ENCODE measurements around the gene NEU1.
"Not testable (repeated sequence)": the region's sequence is repeated elsewhere in the genome, so short reads cannot be mapped to it uniquely, and the experiment has no call there.

NEU1 gene

DNA sequence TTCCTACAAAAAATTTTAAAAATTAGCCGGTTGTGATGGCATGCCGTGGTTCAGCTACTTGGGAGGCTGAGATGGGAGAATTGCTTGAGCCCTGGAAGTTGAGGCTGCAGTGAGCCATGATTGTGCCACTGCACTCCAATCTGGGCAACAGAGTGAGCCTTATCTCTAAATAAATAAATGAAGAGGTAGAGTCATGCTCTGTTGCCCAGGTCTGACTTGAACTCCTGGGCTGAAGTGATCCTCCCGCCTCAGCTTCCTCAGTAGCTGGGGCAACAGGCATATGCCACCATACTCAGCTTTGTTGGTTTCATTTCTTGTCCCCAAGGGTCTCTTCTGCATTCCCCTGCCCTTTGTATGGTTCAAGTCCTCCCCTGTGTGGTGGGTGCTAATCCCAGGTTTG, 18.1 kb downstream of the NEU1 start:
- Histone ChIP-seq H3K9ac (ENCODE audit: low read depth, low read length, poor library complexity, severe bottlenecking) (no peak overlapping the region), H2AFZ (ENCODE audit: low read length) (no peak overlapping the region), H3K9me2 (replicated peaks; ENCODE audit: low read depth, low read length) (no peaks in the 10 kb centered on the region), H3K36me3 (ENCODE audit: insufficient read depth, low read length) (peaks cover 17% of the 10 kb centered on the region), H3K9me3 (ENCODE audit: insufficient read depth, low read depth, low read length) (no peaks in the 10 kb centered on the region), H3K4me2 (ENCODE audit: low read depth, low read length, poor library complexity, severe bottlenecking) (no peak overlapping the region), H3K4me1 (ENCODE audit: insufficient read depth, low read length, poor library complexity, severe bottlenecking) (no peaks in the 10 kb centered on the region), H4K20me1 (ENCODE audit: insufficient read depth, low read length, poor library complexity, severe bottlenecking) (peaks cover 14% of the 10 kb centered on the region), H3F3A (ENCODE audit: low read depth) (peaks cover 19% of the 10 kb centered on the region), H3K27me3 (ENCODE audit: insufficient read depth, low read length, poor library complexity, severe bottlenecking) (no peaks in the 10 kb centered on the region), H3K79me2 (ENCODE audit: insufficient read depth, low read length) (peaks cover 8% of the 10 kb centered on the region; the same call in 1 of the 2 replicates), H3K4me3 (ENCODE audit: low read length, poor library complexity, severe bottlenecking) (no peak overlapping the region)
- TF ChIP-seq, protein P1, sequence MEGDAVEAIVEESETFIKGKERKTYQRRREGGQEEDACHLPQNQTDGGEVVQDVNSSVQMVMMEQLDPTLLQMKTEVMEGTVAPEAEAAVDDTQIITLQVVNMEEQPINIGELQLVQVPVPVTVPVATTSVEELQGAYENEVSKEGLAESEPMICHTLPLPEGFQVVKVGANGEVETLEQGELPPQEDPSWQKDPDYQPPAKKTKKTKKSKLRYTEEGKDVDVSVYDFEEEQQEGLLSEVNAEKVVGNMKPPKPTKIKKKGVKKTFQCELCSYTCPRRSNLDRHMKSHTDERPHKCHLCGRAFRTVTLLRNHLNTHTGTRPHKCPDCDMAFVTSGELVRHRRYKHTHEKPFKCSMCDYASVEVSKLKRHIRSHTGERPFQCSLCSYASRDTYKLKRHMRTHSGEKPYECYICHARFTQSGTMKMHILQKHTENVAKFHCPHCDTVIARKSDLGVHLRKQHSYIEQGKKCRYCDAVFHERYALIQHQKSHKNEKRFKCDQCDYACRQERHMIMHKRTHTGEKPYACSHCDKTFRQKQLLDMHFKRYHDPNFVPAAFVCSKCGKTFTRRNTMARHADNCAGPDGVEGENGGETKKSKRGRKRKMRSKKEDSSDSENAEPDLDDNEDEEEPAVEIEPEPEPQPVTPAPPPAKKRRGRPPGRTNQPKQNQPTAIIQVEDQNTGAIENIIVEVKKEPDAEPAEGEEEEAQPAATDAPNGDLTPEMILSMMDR (conservative IDR thresholded peaks at IDR 0.05; ENCODE audit: low read length) = no peak

DNA sequence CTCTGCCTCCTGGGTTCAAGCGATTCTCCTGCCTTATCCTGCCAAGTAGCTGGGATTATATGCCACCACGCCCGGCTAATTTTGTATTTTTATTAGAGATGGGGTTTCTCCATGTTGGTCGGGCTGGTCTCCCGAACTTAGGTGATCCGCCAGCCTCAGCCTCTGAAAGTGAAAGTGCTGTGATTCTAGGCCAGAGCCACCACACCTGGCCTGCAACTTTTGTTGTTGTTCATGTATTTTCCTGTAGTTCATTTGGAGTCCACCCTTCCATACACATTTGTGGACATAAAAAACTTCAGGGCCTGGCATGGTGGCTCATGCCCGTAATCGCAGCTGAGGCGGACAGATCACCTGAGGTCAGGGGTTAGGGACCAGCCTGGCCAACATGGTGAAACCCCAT, 20.6 kb downstream of the NEU1 start:
- H3K9me3 ChIP-seq (ENCODE audit: insufficient read depth, low read depth, low read length) = no peaks in the 10 kb centered on the region
- H3K79me2 ChIP-seq (ENCODE audit: insufficient read depth, low read length) = peaks cover 32% of the 10 kb centered on the region
- H3K4me1 ChIP-seq (ENCODE audit: insufficient read depth, low read length, poor library complexity, severe bottlenecking) = peaks cover 20% of the 10 kb centered on the region
- no peak overlapping the region for H3K4me2 ChIP-seq (ENCODE audit: low read depth, low read length, poor library complexity, severe bottlenecking)
- peaks cover 41% of the 10 kb centered on the region for H3K36me3 ChIP-seq (ENCODE audit: insufficient read depth, low read length)
- no peak overlapping the region for H2AFZ ChIP-seq (ENCODE audit: low read length)
- peaks cover 38% of the 10 kb centered on the region for H4K20me1 ChIP-seq (ENCODE audit: insufficient read depth, low read length, poor library complexity, severe bottlenecking)
- no peaks in the 10 kb centered on the region for H3K9me2 ChIP-seq (replicated peaks; ENCODE audit: low read depth, low read length)
- peaks cover 25% of the 10 kb centered on the region for H3F3A ChIP-seq (ENCODE audit: low read depth)
- H3K9ac ChIP-seq (ENCODE audit: low read depth, low read length, poor library complexity, severe bottlenecking) = no peak overlapping the region
- TF ChIP-seq, protein P1 (conservative IDR thresholded peaks at IDR 0.05; ENCODE audit: low read length) = no peak
- no peak for TF ChIP-seq EZH2phosphoT487 (IDR thresholded peaks at IDR 0.05; ENCODE audit: borderline replicate concordance)
- H3K4me3 ChIP-seq (ENCODE audit: low read length, poor library complexity, severe bottlenecking) = no peak overlapping the region
- no peaks in the 10 kb centered on the region for H3K27me3 ChIP-seq (ENCODE audit: insufficient read depth, low read length, poor library complexity, severe bottlenecking)

DNA sequence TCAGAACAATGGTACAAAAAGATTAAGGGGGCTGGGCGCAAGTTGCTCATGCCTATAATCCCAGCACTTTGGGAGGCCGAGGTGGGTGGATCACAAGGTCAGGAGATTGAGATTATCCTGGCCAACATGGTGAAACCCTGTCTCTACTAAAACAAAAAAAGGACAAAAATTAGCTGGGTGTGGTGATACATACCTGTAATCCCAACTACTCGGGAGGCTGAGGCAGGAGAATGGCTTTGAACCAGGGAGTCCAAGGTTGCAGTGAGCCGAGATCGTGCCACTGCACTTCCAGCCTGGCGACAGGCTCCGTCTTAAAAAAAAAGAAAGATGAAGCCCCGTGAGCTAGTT, 22.9 kb downstream of the NEU1 start:
- Histone ChIP-seq H4K20me1 (ENCODE audit: insufficient read depth, low read length, poor library complexity, severe bottlenecking) (peaks cover 58% of the 10 kb centered on the region), H3K4me2 (ENCODE audit: low read depth, low read length, poor library complexity, severe bottlenecking) (peak overlapping the region; percentile 100), H3K36me3 (ENCODE audit: insufficient read depth, low read length) (peaks cover 45% of the 10 kb centered on the region), H3K79me2 (ENCODE audit: insufficient read depth, low read length) (peaks cover 55% of the 10 kb centered on the region), H3F3A (ENCODE audit: low read depth) (peaks cover 27% of the 10 kb centered on the region), H3K4me1 (ENCODE audit: insufficient read depth, low read length, poor library complexity, severe bottlenecking) (peaks cover 34% of the 10 kb centered on the region)
- H3K9me3 ChIP-seq (ENCODE audit: insufficient read depth, low read depth, low read length); H3K4me3 ChIP-seq (ENCODE audit: low read length, poor library complexity, severe bottlenecking); H3K9me2 ChIP-seq (replicated peaks; ENCODE audit: low read depth, low read length); H3K27me3 ChIP-seq (ENCODE audit: insufficient read depth, low read length, poor library complexity, severe bottlenecking); H2AFZ ChIP-seq (ENCODE audit: low read length); H3K9ac ChIP-seq (ENCODE audit: low read depth, low read length, poor library complexity, severe bottlenecking): not testable (repeated sequence)

DNA sequence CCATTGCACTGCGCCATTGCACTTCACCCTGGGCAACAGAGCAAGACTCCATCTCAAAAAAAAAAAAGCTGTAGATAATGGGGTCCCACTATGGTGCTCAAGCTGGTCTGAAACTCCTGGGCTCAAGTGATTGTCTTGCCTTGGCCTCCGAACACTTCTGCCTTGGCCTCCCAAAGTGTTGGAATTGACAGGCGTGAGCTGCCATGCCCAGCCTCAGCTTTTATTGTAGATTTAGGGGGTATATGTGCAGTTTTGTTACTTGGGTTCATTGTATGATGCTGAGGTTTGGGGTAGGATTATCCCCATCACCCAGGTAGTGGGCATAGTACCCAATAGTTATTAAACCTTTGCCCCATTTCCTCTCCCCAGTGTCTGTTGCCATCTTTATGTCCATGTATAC, 23.7 kb downstream of the NEU1 start:
- H3K9me3 ChIP-seq (ENCODE audit: insufficient read depth, low read depth, low read length) = no peaks in the 10 kb centered on the region
- H2AFZ ChIP-seq (ENCODE audit: low read length) = no peak overlapping the region
- peak overlapping the region; percentile 97 for H3K4me3 ChIP-seq (ENCODE audit: low read length, poor library complexity, severe bottlenecking)
- TF ChIP-seq EZH2phosphoT487 (IDR thresholded peaks at IDR 0.05; ENCODE audit: borderline replicate concordance) = no peak
- TF ChIP-seq, protein P1 (conservative IDR thresholded peaks at IDR 0.05; ENCODE audit: low read length) = no peak
- peaks cover 7% of the 10 kb centered on the region for H3K27me3 ChIP-seq (ENCODE audit: insufficient read depth, low read length, poor library complexity, severe bottlenecking)
- peak overlapping the region; percentile 100 for H3K4me2 ChIP-seq (ENCODE audit: low read depth, low read length, poor library complexity, severe bottlenecking)
- peaks cover 27% of the 10 kb centered on the region for H3F3A ChIP-seq (ENCODE audit: low read depth)
- H3K79me2 ChIP-seq (ENCODE audit: insufficient read depth, low read length) = peaks cover 57% of the 10 kb centered on the region
- peaks cover 34% of the 10 kb centered on the region for H3K4me1 ChIP-seq (ENCODE audit: insufficient read depth, low read length, poor library complexity, severe bottlenecking)
- H3K9me2 ChIP-seq (replicated peaks; ENCODE audit: low read depth, low read length) = no peaks in the 10 kb centered on the region
- H3K36me3 ChIP-seq (ENCODE audit: insufficient read depth, low read length) = peaks cover 45% of the 10 kb centered on the region
- peak overlapping the region; percentile 31 for H3K9ac ChIP-seq (ENCODE audit: low read depth, low read length, poor library complexity, severe bottlenecking)
- peaks cover 58% of the 10 kb centered on the region for H4K20me1 ChIP-seq (ENCODE audit: insufficient read depth, low read length, poor library complexity, severe bottlenecking)

DNA sequence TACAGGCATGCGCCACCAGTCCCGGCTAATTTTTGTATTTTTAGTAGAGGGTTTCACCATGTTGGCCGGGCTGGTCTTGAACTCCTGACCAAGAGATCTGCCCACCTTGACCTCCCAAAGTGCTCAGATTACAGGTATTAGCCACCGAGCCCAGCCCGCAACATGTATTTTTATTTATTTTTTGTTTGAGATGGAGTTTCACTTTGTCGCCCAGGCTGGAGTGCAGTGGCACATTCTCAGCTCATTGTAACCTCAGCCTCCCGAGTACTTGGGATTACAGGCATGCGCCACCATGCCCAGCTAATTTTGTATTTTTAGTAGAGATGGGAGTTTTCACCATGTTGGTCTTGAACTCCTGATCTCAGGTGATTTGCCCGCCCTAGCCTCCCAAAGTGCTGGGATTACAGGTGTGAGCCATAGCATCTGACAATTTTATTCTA, 24.5 kb downstream of the NEU1 start:
- H3K9ac ChIP-seq (ENCODE audit: low read depth, low read length, poor library complexity, severe bottlenecking) = peak overlapping the region; percentile 99
- H2AFZ ChIP-seq (ENCODE audit: low read length); H3K9me2 ChIP-seq (replicated peaks; ENCODE audit: low read depth, low read length); H3K9me3 ChIP-seq (ENCODE audit: insufficient read depth, low read depth, low read length); H3K27me3 ChIP-seq (ENCODE audit: insufficient read depth, low read length, poor library complexity, severe bottlenecking): not testable (repeated sequence)
- H4K20me1 ChIP-seq (ENCODE audit: insufficient read depth, low read length, poor library complexity, severe bottlenecking) = peaks cover 58% of the 10 kb centered on the region
- H3K4me3 ChIP-seq (ENCODE audit: low read length, poor library complexity, severe bottlenecking) = peak overlapping the region; percentile 97
- H3K4me2 ChIP-seq (ENCODE audit: low read depth, low read length, poor library complexity, severe bottlenecking) = peak overlapping the region; percentile 100
- peaks cover 45% of the 10 kb centered on the region for H3K36me3 ChIP-seq (ENCODE audit: insufficient read depth, low read length)
- peaks cover 34% of the 10 kb centered on the region for H3K4me1 ChIP-seq (ENCODE audit: insufficient read depth, low read length, poor library complexity, severe bottlenecking)
- H3F3A ChIP-seq (ENCODE audit: low read depth) = peaks cover 27% of the 10 kb centered on the region
- H3K79me2 ChIP-seq (ENCODE audit: insufficient read depth, low read length) = peaks cover 57% of the 10 kb centered on the region

Measured in Loucy (cell line).